Measurements from ENCODE around the gene FER. TPM values are rescaled to one million over a fixed set of nuclear protein-coding genes. Genes with fewer than 3 reads are reported as not detected.

The FER gene
- total RNA-seq, 2 experiments from 2014 or later: 14.2 to 15.9 TPM

DNA sequence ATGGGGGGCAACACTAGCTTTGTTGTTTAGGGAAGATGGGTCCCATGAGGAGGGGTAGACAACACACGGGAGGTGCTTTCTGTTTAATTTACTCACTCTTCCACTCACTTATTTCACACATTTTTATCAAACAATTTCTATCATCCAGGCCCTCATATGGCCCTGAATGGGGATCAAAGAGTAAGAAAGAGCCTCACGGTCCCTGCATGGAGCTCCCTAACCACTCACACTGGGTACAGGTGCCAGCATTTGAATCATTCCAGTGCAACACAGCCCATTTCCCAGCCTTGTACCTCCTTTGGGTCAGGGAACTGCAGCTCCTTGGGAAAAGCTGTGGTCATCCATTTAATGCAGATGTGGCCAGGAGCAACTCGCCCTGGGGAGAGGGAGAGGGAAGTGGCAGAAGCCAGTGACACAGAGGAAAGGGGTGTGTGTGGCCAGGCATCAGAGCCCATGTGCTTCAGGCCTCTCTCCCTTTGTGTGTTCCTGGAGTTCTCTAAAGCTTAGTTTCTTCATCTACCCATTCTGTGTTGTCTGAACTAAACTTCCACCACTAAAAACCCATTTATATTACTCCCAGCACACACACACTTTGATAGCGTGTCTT lies 476.7 kb downstream of the FER start:
- Histone ChIP-seq H3K9me3 (ENCODE audit: control insufficient read depth in 1 of 2, insufficient read depth in 1 of 2, low read length in 2 of 2) (no peaks in the 10 kb centered on the region), H3K4me3 (ENCODE audit: low read length) (no peak overlapping the region), H3K36me3 (ENCODE audit: insufficient read depth, low read length) (no peaks in the 10 kb centered on the region), H3K4me1 (ENCODE audit: insufficient read depth, low read length) (no peaks in the 10 kb centered on the region), H3K27ac (ENCODE audit: low read depth in 1 of 2, low read length in 2 of 2) (no peak overlapping the region), H3K27me3 (ENCODE audit: control insufficient read depth in 1 of 2, insufficient read depth in 2 of 2, low read length in 2 of 2) (peaks cover 3 to 4% of the 10 kb centered on the region in 2 experiments)
- DNase-seq (no peak), ATAC-seq (ENCODE audit: poor library complexity) (no peak)
- TF ChIP-seq, protein P1, sequence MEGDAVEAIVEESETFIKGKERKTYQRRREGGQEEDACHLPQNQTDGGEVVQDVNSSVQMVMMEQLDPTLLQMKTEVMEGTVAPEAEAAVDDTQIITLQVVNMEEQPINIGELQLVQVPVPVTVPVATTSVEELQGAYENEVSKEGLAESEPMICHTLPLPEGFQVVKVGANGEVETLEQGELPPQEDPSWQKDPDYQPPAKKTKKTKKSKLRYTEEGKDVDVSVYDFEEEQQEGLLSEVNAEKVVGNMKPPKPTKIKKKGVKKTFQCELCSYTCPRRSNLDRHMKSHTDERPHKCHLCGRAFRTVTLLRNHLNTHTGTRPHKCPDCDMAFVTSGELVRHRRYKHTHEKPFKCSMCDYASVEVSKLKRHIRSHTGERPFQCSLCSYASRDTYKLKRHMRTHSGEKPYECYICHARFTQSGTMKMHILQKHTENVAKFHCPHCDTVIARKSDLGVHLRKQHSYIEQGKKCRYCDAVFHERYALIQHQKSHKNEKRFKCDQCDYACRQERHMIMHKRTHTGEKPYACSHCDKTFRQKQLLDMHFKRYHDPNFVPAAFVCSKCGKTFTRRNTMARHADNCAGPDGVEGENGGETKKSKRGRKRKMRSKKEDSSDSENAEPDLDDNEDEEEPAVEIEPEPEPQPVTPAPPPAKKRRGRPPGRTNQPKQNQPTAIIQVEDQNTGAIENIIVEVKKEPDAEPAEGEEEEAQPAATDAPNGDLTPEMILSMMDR (IDR thresholded peaks at IDR 0.05): no peak
- H3K27ac Mint-ChIP-seq: no peak overlapping the region
- ChIA-PET POLR2A (no interaction called here), CTCF (no interaction called here)
- H3K4me1 Mint-ChIP-seq (ENCODE audit: low read depth): no peaks in the 10 kb centered on the region
- H3K4me3 Mint-ChIP-seq: no peak overlapping the region
- H3K9me3 Mint-ChIP-seq: no peaks in the 10 kb centered on the region
- H3K27me3 Mint-ChIP-seq: no peaks in the 10 kb centered on the region
- no peaks in the 10 kb centered on the region for H3K36me3 Mint-ChIP-seq (ENCODE audit: low read depth)
- intact Hi-C loops (cut with DNase I, micrococcal nuclease): no loop called here

DNA sequence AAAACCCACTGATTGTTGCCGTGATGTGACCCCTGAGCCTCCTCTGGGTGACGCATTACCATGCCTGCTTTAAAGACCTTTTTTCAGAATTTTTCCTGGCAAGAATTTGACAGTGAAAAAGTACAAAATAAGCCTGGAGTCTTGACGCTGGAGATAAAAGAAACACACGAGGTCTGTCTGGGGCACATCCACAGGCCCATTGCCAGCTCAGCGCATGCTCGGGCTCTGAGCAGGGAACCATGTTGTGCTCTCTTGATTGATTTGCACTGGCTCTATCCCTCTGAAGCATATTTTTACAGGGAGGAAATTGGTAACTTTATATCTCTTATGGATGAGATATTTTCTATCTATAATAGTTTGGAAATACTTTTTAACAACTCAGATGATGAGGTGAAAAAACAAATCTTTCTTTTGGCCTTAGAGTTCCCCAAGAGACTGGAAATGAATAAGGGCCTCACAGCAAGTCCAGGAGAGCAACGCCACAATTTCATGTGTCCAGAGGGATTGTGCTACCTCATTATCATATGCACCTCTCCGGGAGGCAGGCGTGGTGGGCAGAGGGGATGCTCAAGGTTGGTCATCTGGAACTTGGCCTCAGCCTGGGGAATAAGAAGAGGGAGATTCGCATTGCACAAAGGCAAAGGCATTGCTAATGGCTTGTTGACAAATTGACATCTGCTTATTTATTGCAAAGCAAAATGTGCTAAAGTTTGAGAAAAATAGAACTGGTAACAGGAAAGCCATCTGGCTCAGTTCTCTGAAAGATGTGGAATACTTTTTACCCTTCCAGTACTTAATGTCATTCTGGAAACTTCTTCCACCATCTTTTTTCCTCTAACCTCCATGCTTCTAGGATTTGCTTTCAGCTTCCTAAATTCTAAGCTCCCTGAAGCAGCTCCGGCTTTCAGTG lies 478.3 kb downstream of the FER start:
- no peaks in the 10 kb centered on the region for H3K9me3 Mint-ChIP-seq

DNA sequence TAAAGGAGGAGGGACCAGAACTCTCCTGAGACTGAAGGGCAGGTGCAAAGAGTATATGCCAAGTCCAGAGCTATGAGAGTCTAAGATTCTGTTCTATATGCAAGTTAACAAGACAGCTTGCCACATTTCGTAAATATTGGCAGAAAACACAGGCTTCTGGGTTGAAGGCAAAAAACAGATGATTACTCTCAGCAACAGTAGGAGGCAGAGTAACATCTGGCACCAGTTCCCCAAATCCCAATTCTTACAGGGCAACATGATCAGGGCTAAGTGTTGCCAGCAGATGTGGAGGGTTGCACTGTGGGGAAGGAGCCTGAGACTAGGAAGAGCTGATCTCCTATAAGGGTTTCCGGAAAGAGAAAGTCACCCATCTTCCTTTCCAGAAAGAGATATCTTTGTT lies 482.7 kb downstream of the FER start:
- no peak overlapping the region for H3K27ac Mint-ChIP-seq
- H3K36me3 Mint-ChIP-seq (ENCODE audit: low read depth): no peaks in the 10 kb centered on the region
- ATAC-seq (ENCODE audit: poor library complexity) (no peak), DNase-seq (no peak)
- Histone ChIP-seq H3K27me3 (ENCODE audit: control insufficient read depth in 1 of 2, insufficient read depth in 2 of 2, low read length in 2 of 2) (peaks cover 3 to 5% of the 10 kb centered on the region in 2 experiments), H3K9me3 (ENCODE audit: control insufficient read depth in 1 of 2, insufficient read depth in 1 of 2, low read length in 2 of 2) (peaks cover 0 to 4% of the 10 kb centered on the region in 2 experiments), H3K36me3 (ENCODE audit: insufficient read depth, low read length) (no peaks in the 10 kb centered on the region), H3K4me1 (ENCODE audit: insufficient read depth, low read length) (no peaks in the 10 kb centered on the region), H3K4me3 (ENCODE audit: low read length) (no peak overlapping the region), H3K27ac (ENCODE audit: low read depth in 1 of 2, low read length in 2 of 2) (no peak overlapping the region)
- H3K4me3 Mint-ChIP-seq: no peak overlapping the region
- H3K9me3 Mint-ChIP-seq: peaks cover 4% of the 10 kb centered on the region
- intact Hi-C loops (cut with DNase I, micrococcal nuclease): no loop called here
- TF ChIP-seq, protein P1 (IDR thresholded peaks at IDR 0.05): no peak
- ChIA-PET POLR2A (no interaction called here), CTCF (no interaction called here)
- peaks cover 5% of the 10 kb centered on the region for H3K27me3 Mint-ChIP-seq
- no peaks in the 10 kb centered on the region for H3K4me1 Mint-ChIP-seq (ENCODE audit: low read depth)

More for the DNA sequence above, 478.3 kb downstream of the FER start:
- TF ChIP-seq, protein P1 (IDR thresholded peaks at IDR 0.05): no peak
- Mint-ChIP-seq H3K4me1 (ENCODE audit: low read depth) (no peaks in the 10 kb centered on the region), H3K27ac (no peak overlapping the region), H3K27me3 (peaks cover 4% of the 10 kb centered on the region), H3K36me3 (ENCODE audit: low read depth) (no peaks in the 10 kb centered on the region), H3K4me3 (no peak overlapping the region)
- Histone ChIP-seq H3K9me3 (ENCODE audit: control insufficient read depth in 1 of 2, insufficient read depth in 1 of 2, low read length in 2 of 2) (no peaks in the 10 kb centered on the region), H3K4me3 (ENCODE audit: low read length) (no peak overlapping the region), H3K27ac (ENCODE audit: low read depth in 1 of 2, low read length in 2 of 2) (no peak overlapping the region), H3K27me3 (ENCODE audit: control insufficient read depth in 1 of 2, insufficient read depth in 2 of 2, low read length in 2 of 2) (peaks cover 3 to 5% of the 10 kb centered on the region in 2 experiments), H3K4me1 (ENCODE audit: insufficient read depth, low read length) (no peaks in the 10 kb centered on the region), H3K36me3 (ENCODE audit: insufficient read depth, low read length) (no peaks in the 10 kb centered on the region)
- POLR2A ChIA-PET: no interaction called here
- intact Hi-C loops (cut with DNase I, micrococcal nuclease): no loop called here
- ATAC-seq (ENCODE audit: poor library complexity) (no peak), DNase-seq (no peak)
- CTCF ChIA-PET: no interaction called here
